Chondrocyte (in vitro differentiated cells): Measurements from ENCODE around the gene ATG7. TPM values are rescaled to one million over a fixed set of nuclear protein-coding genes. Genes with fewer than 3 reads are reported as not detected.
A peak's percentile ranks its signal among the peaks of the same experiment; 100 is the strongest.

Experiments used
- DNase-seq: peaks from one replicate; pipeline ENCODE4 v3.0.0; 2021; ENCODE audit warnings: mixed read lengths, low spot score
- H3K27ac Mint-ChIP-seq: one replicate; pipeline ENCODE4 v1.8.0; 2021; ENCODE audit warnings: mild to moderate bottlenecking, moderate library complexity, mixed read lengths; ENCODE audit not compliant: unreplicated experiment
- H3K27me3 Mint-ChIP-seq: 2 replicates; pipeline ENCODE4 v1.8.0; 2021; ENCODE audit warnings: low read depth, mixed read lengths
- H3K36me3 Mint-ChIP-seq: 2 replicates; pipeline ENCODE4 v1.8.0; 2021; ENCODE audit warnings: low read depth, mixed read lengths
- H3K4me1 Mint-ChIP-seq: 2 replicates; pipeline ENCODE4 v1.8.0; 2021; ENCODE audit warnings: low read depth, mild to moderate bottlenecking, mixed read lengths
- H3K4me3 Mint-ChIP-seq: one replicate; pipeline ENCODE4 v1.8.0; 2021; ENCODE audit warnings: mild to moderate bottlenecking, moderate library complexity, mixed read lengths; ENCODE audit not compliant: unreplicated experiment
- H3K9me3 Mint-ChIP-seq: 2 replicates; pipeline ENCODE4 v1.8.0; 2021; ENCODE audit warnings: low read depth, mixed read lengths
- total RNA-seq: library from RNA; stranded (reverse); gene quantifications from 3 replicates; pipeline ENCODE4 v1.2.1, GENCODE V29; 2021
- TF ChIP-seq, protein P1 (sequence below): fragments of 200-600 bp; sonication (generic); IDR thresholded peaks from 2 replicates; pipeline ENCODE4 v1.5.0; 2021; ENCODE audit warnings: antibody characterized with exemption, mild to moderate bottlenecking, moderate library complexity

Gene ATG7
- total RNA-seq, 1 donor from 2014 or later: 27.4 TPM

DNA sequence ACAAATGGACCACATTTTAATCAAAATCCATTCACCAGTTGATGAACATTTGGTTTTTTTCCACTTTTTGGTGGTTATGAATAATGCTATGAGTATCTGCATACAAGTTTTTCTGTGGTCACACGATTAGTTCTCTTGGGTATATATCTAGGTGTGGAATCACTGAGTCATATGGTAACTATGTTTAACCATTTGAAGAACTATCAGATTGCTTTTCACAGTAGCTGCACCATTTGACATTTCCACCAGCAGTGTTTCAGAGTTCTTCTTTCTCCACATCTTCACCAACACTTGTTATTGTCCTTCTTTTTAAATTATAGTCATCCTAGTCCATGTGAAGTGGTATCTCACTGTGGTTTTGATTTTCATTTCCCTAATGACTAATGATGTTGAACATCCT, 33.3 kb upstream of the ATG7 start:
- H3K9me3 Mint-ChIP-seq: peaks cover 7% of the 10 kb centered on the region
- no peak overlapping the region for H3K4me3 Mint-ChIP-seq
- peaks cover 5% of the 10 kb centered on the region for H3K36me3 Mint-ChIP-seq
- no peak for DNase-seq
- TF ChIP-seq, protein P1, sequence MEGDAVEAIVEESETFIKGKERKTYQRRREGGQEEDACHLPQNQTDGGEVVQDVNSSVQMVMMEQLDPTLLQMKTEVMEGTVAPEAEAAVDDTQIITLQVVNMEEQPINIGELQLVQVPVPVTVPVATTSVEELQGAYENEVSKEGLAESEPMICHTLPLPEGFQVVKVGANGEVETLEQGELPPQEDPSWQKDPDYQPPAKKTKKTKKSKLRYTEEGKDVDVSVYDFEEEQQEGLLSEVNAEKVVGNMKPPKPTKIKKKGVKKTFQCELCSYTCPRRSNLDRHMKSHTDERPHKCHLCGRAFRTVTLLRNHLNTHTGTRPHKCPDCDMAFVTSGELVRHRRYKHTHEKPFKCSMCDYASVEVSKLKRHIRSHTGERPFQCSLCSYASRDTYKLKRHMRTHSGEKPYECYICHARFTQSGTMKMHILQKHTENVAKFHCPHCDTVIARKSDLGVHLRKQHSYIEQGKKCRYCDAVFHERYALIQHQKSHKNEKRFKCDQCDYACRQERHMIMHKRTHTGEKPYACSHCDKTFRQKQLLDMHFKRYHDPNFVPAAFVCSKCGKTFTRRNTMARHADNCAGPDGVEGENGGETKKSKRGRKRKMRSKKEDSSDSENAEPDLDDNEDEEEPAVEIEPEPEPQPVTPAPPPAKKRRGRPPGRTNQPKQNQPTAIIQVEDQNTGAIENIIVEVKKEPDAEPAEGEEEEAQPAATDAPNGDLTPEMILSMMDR: no peak
- H3K27ac Mint-ChIP-seq: peak overlapping the region; percentile 96
- H3K4me1 Mint-ChIP-seq: peaks cover 47% of the 10 kb centered on the region
- H3K27me3 Mint-ChIP-seq: no peaks in the 10 kb centered on the region

DNA sequence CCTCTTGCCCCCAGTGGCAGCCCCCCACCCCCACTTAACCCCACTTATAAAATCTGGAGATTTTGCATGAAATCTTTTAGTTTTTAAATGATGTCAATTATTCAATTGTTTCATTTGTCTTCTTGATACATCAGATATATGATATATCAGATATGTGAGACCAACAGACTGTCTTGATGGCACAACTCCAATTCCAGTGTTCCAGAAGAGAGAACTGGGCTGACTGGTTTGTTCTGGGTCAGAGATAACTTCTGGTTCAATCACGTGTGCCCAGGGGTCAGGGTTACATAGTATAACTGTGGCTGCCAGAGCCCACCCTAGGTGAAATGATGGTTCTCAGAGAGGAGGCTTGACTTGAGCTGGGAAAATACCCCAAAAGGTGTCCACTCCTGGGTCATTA, 32.4 kb upstream of the ATG7 start:
- Mint-ChIP-seq H3K27ac (peak overlapping the region; percentile 96), H3K4me1 (peaks cover 51% of the 10 kb centered on the region), H3K9me3 (peaks cover 7% of the 10 kb centered on the region), H3K36me3 (peaks cover 3% of the 10 kb centered on the region), H3K4me3 (no peak overlapping the region), H3K27me3 (no peaks in the 10 kb centered on the region)
- TF ChIP-seq, protein P1: no peak
- DNase-seq: no peak

DNA sequence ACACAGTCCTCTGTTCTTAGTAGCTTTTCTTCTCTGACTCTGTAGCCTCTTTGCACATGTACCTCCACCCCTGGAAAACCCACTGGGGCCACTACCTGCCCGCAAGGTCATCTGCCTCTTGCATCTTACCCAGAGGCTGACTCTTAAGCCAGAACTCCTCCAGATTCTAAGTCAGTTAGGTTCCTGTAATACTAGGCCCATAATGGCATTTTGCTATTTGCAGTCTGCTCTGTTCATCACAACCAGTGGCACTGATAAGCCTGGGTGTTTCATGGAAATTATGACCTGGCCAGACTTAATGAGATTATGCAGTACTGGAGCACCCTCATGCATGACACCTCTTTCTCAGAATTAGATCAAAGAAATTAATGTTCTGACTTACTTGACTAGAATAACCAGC, 31.7 kb upstream of the ATG7 start:
- H3K36me3 Mint-ChIP-seq: peaks cover 3% of the 10 kb centered on the region
- no peak overlapping the region for H3K4me3 Mint-ChIP-seq
- peaks cover 7% of the 10 kb centered on the region for H3K9me3 Mint-ChIP-seq
- H3K27ac Mint-ChIP-seq: peak overlapping the region; percentile 54
- no peaks in the 10 kb centered on the region for H3K27me3 Mint-ChIP-seq
- TF ChIP-seq, protein P1: no peak
- no peak for DNase-seq
- H3K4me1 Mint-ChIP-seq: peaks cover 51% of the 10 kb centered on the region

DNA sequence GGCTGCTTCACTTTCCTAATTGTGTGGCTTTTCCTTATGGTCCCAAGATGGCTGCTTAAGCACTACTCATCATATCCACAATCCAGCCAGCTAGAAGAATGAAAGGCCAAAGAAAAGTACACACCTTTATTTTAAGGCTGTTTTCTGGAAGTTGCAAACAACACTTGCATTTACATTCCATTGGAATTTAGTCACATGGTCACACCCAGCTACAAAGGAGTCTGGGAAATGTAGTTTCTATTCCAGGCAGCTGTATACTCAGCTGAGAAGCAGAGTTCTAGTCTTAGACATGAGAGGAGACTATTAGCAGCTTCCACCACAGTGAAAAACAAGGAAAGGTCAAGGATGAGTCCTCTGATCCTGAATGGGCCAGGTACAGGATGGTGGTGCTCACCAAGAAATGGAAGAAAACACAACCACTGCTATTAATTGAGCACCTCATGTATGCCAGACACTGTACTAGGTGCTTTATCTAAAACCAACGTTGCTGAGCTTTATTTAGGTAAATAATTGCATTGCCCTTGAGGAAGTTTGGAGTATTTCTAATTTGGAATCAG, 28.0 kb upstream of the ATG7 start:
- no peak for DNase-seq

DNA sequence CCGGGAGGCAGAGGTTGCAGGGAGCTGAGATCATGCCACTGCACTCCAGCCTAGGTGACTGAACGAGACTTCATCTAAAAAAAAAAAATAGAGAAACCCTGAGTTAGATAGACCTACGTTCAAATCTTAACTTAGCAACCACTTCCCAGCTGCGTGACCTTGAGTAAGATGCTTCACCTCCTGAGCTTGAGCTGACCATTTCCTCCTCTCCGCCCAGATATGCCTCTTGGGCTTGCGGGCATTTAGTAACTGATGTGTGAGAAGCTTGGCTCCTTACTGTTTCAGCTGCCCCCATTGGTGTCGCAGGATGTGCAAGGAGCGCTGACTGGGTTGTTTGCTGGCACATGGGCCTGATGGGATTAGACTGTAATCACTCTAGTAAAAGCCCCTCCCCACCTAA, 26.9 kb upstream of the ATG7 start:
- Mint-ChIP-seq H3K9me3 (no peaks in the 10 kb centered on the region), H3K36me3 (peaks cover 7% of the 10 kb centered on the region), H3K27me3 (no peaks in the 10 kb centered on the region), H3K4me1 (peaks cover 19% of the 10 kb centered on the region), H3K4me3 (no peak overlapping the region), H3K27ac (no peak overlapping the region)
- TF ChIP-seq, protein P1: no peak
- DNase-seq: no peak

More for the DNA sequence above, 28.0 kb upstream of the ATG7 start:
- no peaks in the 10 kb centered on the region for H3K27me3 Mint-ChIP-seq
- peaks cover 3% of the 10 kb centered on the region for H3K9me3 Mint-ChIP-seq
- H3K4me3 Mint-ChIP-seq: no peak overlapping the region
- peaks cover 19% of the 10 kb centered on the region for H3K4me1 Mint-ChIP-seq
- H3K27ac Mint-ChIP-seq: no peak overlapping the region
- TF ChIP-seq, protein P1: no peak
- peaks cover 6% of the 10 kb centered on the region for H3K36me3 Mint-ChIP-seq
